Panc1 (cell line): ENCODE measurements around the gene KDM5C. TPM values are rescaled to one million over a fixed set of nuclear protein-coding genes. Genes with fewer than 3 reads are reported as not detected.

Source experiments
- ATAC-seq: fragments of 200-7000 bp; cut with Tn5 transposase; 2 replicates; pipeline ENCODE4 v1.9.1; 2020; ENCODE audit warnings: mild to moderate bottlenecking, moderate library complexity
- BruUV-seq: library from RNA; stranded (reverse); fragments of 400-500 nt; replicated peaks from 2 replicates; lab custom pipeline; 2021; lab: Mats Ljungman, UMichigan
- CTCF ChIA-PET: fragments of 300-600 bp; sonication (Branson Sonifier 250); formaldehyde crosslinking; loops from one replicate; lab custom pipeline; 2022; ENCODE audit warnings: antibody characterized with exemption; lab: Charles Lee
- POLR2A ChIA-PET: fragments of 300-600 bp; sonication (Branson Sonifier 250); formaldehyde crosslinking; loops from one replicate; lab custom pipeline; 2022; ENCODE audit warnings: antibody characterized with exemption; lab: Charles Lee
- DNase-seq: peaks from one replicate; pipeline ENCODE4 v3.0.0-alpha.2; 2010; ENCODE audit warnings: low read depth, low spot score
- H3K27ac ChIP-seq: 2 replicates; pipeline ENCODE4 v1.5.1; 2011; ENCODE audit warnings: mild to moderate bottlenecking, low read length, inconsistent platforms
- H3K27me3 ChIP-seq: fragments of 200-500 bp; sonication (Bioruptor generic); 2 replicates; pipeline ENCODE4 v1.6.0; 2014; ENCODE audit warnings: low read length, inconsistent platforms; ENCODE audit not compliant: control insufficient read depth, insufficient read depth
- H3K36me3 ChIP-seq: fragments of 200-500 bp; sonication (Bioruptor generic); 2 replicates; pipeline ENCODE4 v1.5.1; 2014; ENCODE audit warnings: inconsistent platforms, mild to moderate bottlenecking, low read length, moderate library complexity; ENCODE audit not compliant: control insufficient read depth, insufficient read depth
- H3K4me1 ChIP-seq: 2 replicates; pipeline ENCODE4 v1.5.1; 2011; ENCODE audit warnings: inconsistent platforms, mild to moderate bottlenecking, low read length, moderate library complexity; ENCODE audit not compliant: control insufficient read depth, insufficient read depth
- H3K4me3 ChIP-seq, 2 experiments: 2 replicates each; pipeline ENCODE4 v1.5.1; 2011 to 2012; ENCODE audit warnings: low read depth in 2 of 2, low read length in 2 of 2, mild to moderate bottlenecking in 2 of 2, inconsistent platforms in 1 of 2, moderate library complexity in 1 of 2
- H3K9me3 ChIP-seq: fragments of 200-500 bp; sonication (Bioruptor generic); 2 replicates; pipeline ENCODE4 v1.5.1; 2014; ENCODE audit warnings: low read depth, mild to moderate bottlenecking, inconsistent platforms, low read length, moderate library complexity; ENCODE audit not compliant: control insufficient read depth, insufficient read depth
- CTCF ChIP-seq: fragments of 450-650 bp; IDR thresholded peaks from 2 replicates; pipeline ENCODE4 v1.5.1; 2017; ENCODE audit warnings: mild to moderate bottlenecking
- POLR2AphosphoS5 ChIP-seq: IDR thresholded peaks from 2 replicates; pipeline ENCODE4 v1.6.1; 2012; ENCODE audit warnings: mild to moderate bottlenecking, low read depth, low read length, moderate library complexity
- REST ChIP-seq, 2 experiments: IDR thresholded peaks; 2 replicates each; pipeline ENCODE4 v1.6.1; 2011 to 2012; ENCODE audit warnings: low read depth in 2 of 2, control low read depth in 1 of 2, low read length in 1 of 2, mild to moderate bottlenecking in 1 of 2, moderate library complexity in 1 of 2; ENCODE audit not compliant: insufficient read depth in 1 of 2
- SIN3A ChIP-seq: IDR thresholded peaks from 2 replicates; pipeline ENCODE4 v1.6.1; 2012; ENCODE audit warnings: low read depth, mild to moderate bottlenecking, low read length, moderate library complexity, borderline replicate concordance; ENCODE audit not compliant: insufficient read depth
- TCF7L2 ChIP-seq: IDR thresholded peaks from 2 replicates; pipeline ENCODE4 v1.6.1; 2011; ENCODE audit warnings: mild to moderate bottlenecking, low read depth, low read length, inconsistent platforms
- in situ Hi-C: cut with HindIII; loops from 2 replicates; pipeline ENCODE4 v1.10.0; 2016; ENCODE audit warnings: low sequenced_read_pairs, low pct_unique_long_range_greater_than_20kb
- intact Hi-C: fragments of 100-400 bp; cut with micrococcal nuclease; formaldehyde crosslinking; loops from one replicate; pipeline ENCODE4 v1.10.0; 2022; ENCODE audit not compliant: unreplicated experiment
- total RNA-seq: library from RNA; stranded (reverse); gene quantifications from one replicate; pipeline ENCODE4 v1.2.1, GENCODE V29; 2021; ENCODE audit not compliant: unreplicated experiment

KDM5C gene
- total RNA-seq, 1 experiment from 2014 or later: 104 TPM

GRCh38 chrX:53266914-53267313 is 41.9 kb upstream of the KDM5C start:
- DNase-seq (no peak), ATAC-seq (no peak)
- Histone ChIP-seq H3K27ac (no peak overlapping the region), H3K27me3 (no peaks in the 10 kb centered on the region), H3K4me1 (peaks cover 14% of the 10 kb centered on the region), H3K4me3 (no peak overlapping the region), H3K9me3 (no peaks in the 10 kb centered on the region), H3K36me3 (no peaks in the 10 kb centered on the region)
- POLR2A ChIA-PET: no interaction called here
- in situ Hi-C loops (no loop called here), intact Hi-C loops (no loop called here)
- CTCF ChIA-PET: no interaction called here
- BruUV-seq: no TSS peak
- no peak for TF ChIP-seq POLR2AphosphoS5
- TF ChIP-seq TCF7L2: no peak
- no peak for TF ChIP-seq REST (IDR thresholded peaks at IDR 0.05; ENCODE audit: insufficient read depth in 1 of 2, low read depth in 2 of 2, low read length in 1 of 2)
- no peak for TF ChIP-seq SIN3A
- no peak for TF ChIP-seq CTCF

GRCh38 chrX:53265771-53266574 is 41.0 kb upstream of the KDM5C start:
- in situ Hi-C loops (no loop called here), intact Hi-C loops (no loop called here)
- no peak overlapping the region for H3K4me3 ChIP-seq
- H3K9me3 ChIP-seq: no peaks in the 10 kb centered on the region
- H3K4me1 ChIP-seq: peaks cover 14% of the 10 kb centered on the region
- ChIA-PET CTCF (no interaction called here), POLR2A (no interaction called here)
- BruUV-seq: no TSS peak
- no peak overlapping the region for H3K27ac ChIP-seq
- DNase-seq (no peak), ATAC-seq (peak; percentile 18; the same call in 1 of the 2 replicates)
- no peaks in the 10 kb centered on the region for H3K27me3 ChIP-seq
- no peak for TF ChIP-seq CTCF
- no peak for TF ChIP-seq POLR2AphosphoS5
- TF ChIP-seq REST (IDR thresholded peaks at IDR 0.05; ENCODE audit: insufficient read depth in 1 of 2, low read depth in 2 of 2, low read length in 1 of 2): no peak
- H3K36me3 ChIP-seq: no peaks in the 10 kb centered on the region
